Psoas muscle (tissue), 8 donors: Measurements from ENCODE around the gene IGSF9B. TPM values are rescaled to one million over a fixed set of nuclear protein-coding genes. Genes with fewer than 3 reads are reported as not detected.

Experiments
- ATAC-seq, 4 donors: fragments of 200-7000 bp; cut with Tn5 transposase; one replicate each; pipeline ENCODE4 v1.9.1; 2020; ENCODE audit warnings: moderate library complexity in 3 of 4, mild to moderate bottlenecking in 2 of 4
- DNase-seq, 2 donors: peaks; one replicate each; pipeline ENCODE4 v3.0.0-alpha.2; 2020
- H3K27ac ChIP-seq: fragments of 200-600 bp; one replicate; pipeline ENCODE4 v1.8.0; 2022
- H3K27me3 ChIP-seq, 3 donors: fragments of 200-600 bp in 1 of 3; one replicate each; pipeline versions ENCODE4 v1.6.1 to v1.8.0; 2013 to 2022; ENCODE audit warnings: low read length in 2 of 3, mild to moderate bottlenecking in 2 of 3, moderate library complexity in 1 of 3; ENCODE audit not compliant: insufficient read depth in 3 of 3
- H3K36me3 ChIP-seq, 2 donors: fragments of 200-600 bp in 1 of 2; one replicate each; pipeline versions ENCODE4 v1.6.1 to v1.8.0; 2013 to 2022; ENCODE audit warnings: low read depth in 1 of 2, mild to moderate bottlenecking in 1 of 2, moderate library complexity in 1 of 2; ENCODE audit not compliant: insufficient read depth in 1 of 2
- H3K4me1 ChIP-seq: fragments of 200-600 bp; one replicate; pipeline ENCODE4 v1.8.0; 2022
- H3K4me3 ChIP-seq: fragments of 200-600 bp; one replicate; pipeline ENCODE4 v1.8.0; 2022; ENCODE audit warnings: mild to moderate bottlenecking
- H3K9me3 ChIP-seq: fragments of 200-600 bp; one replicate; pipeline ENCODE4 v1.8.0; 2022
- WGBS, 3 donors: extraction: QIAGEN DNeasy Blood & Tissue Kit; methylation state at CpG; one replicate each; pipeline versions ENCODE4 v1.1.6 to v1.1.7; 2013; 5-methylcytosine and 5-hydroxymethylcytosine counted together
- intact Hi-C, 2 donors: fragments of 100-400 bp; cut with DNase I; formaldehyde crosslinking; loops; one replicate each; pipeline versions ENCODE4 v1.11.0 to v1.14.2; 2022
- polyA plus RNA-seq, 3 donors: library from polyadenylated mRNA; stranded (reverse); fragments of 200-250 nt; gene quantifications; one replicate each; pipeline ENCODE4 v1.2.3, GENCODE V29; 2013
- total RNA-seq, 4 donors: library from RNA; stranded (reverse); fragmentation: NEBNext Ultra II Directional in 2 of 4; extraction: Animal tissue kit (Norgen Biotek cat#: 25700) in 2 of 4; gene quantifications; one replicate each; pipeline versions ENCODE4 v1.2.1 to v1.2.4, GENCODE V29; 2021 to 2023
- TF ChIP-seq, protein P1 (sequence below): fragments of 200-600 bp; IDR thresholded peaks from one replicate; pipeline ENCODE4 v1.8.0; 2022; ENCODE audit warnings: antibody characterized with exemption
- donor health status: healthy with polysubstance abuse.
- donor health status: DM: no; HTN: no; CAD: no; lungs with moderate emphysema.
- donor health status: Bipolar disorder and iron deficiency.
- donor health status: healthy.
- donor health status: DM: yes; HTN: yes; CAD: no.
- donor health status: DM: no; HTN: no; CAD: no.
- donor health status: DM: no; HTN: no; CAD: no.
- donor health status: DM: yes; HTN: yes; CAD: no.

Gene IGSF9B
- total and polyA plus RNA-seq, 7 donors, result 0.56 to 3.4 (median 0.87) TPM

- TF ChIP-seq, protein P1, sequence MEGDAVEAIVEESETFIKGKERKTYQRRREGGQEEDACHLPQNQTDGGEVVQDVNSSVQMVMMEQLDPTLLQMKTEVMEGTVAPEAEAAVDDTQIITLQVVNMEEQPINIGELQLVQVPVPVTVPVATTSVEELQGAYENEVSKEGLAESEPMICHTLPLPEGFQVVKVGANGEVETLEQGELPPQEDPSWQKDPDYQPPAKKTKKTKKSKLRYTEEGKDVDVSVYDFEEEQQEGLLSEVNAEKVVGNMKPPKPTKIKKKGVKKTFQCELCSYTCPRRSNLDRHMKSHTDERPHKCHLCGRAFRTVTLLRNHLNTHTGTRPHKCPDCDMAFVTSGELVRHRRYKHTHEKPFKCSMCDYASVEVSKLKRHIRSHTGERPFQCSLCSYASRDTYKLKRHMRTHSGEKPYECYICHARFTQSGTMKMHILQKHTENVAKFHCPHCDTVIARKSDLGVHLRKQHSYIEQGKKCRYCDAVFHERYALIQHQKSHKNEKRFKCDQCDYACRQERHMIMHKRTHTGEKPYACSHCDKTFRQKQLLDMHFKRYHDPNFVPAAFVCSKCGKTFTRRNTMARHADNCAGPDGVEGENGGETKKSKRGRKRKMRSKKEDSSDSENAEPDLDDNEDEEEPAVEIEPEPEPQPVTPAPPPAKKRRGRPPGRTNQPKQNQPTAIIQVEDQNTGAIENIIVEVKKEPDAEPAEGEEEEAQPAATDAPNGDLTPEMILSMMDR, result no peak
Measured at GRCh38 chr11:133996671-133997070, 39.9 kb upstream of the IGSF9B start.

GRCh38 chr11:133995066-133995465 is 38.3 kb upstream of the IGSF9B start:
- Histone ChIP-seq H3K9me3 (no peaks in the 10 kb centered on the region), H3K27ac (no peak overlapping the region), H3K36me3 (no peaks in the 10 kb centered on the region), H3K4me3 (no peak overlapping the region), H3K4me1 (no peaks in the 10 kb centered on the region), H3K27me3 (no peaks in the 10 kb centered on the region)
- no peak for DNase-seq
- ATAC-seq, result no peak
- intact Hi-C loops, result no loop called here
- TF ChIP-seq, protein P1, result no peak
- WGBS, 3 donors, result 67 to 73% (median 72%) methylated on average over 8 of the region's 8 CpGs

More at GRCh38 chr11:133996671-133997070, 39.9 kb upstream of the IGSF9B start:
- no peaks in the 10 kb centered on the region for H3K4me1 ChIP-seq
- no peak for ATAC-seq
- intact Hi-C loops, result no loop called here
- no peak for DNase-seq
- no peaks in the 10 kb centered on the region for H3K9me3 ChIP-seq
- 65 to 71% (median 70%) methylated on average over 10 of the region's 10 CpGs for WGBS, 3 donors
- no peaks in the 10 kb centered on the region for H3K36me3 ChIP-seq
- H3K4me3 ChIP-seq, result no peak overlapping the region
- H3K27me3 ChIP-seq, result no peaks in the 10 kb centered on the region
- H3K27ac ChIP-seq, result no peak overlapping the region

DNA sequence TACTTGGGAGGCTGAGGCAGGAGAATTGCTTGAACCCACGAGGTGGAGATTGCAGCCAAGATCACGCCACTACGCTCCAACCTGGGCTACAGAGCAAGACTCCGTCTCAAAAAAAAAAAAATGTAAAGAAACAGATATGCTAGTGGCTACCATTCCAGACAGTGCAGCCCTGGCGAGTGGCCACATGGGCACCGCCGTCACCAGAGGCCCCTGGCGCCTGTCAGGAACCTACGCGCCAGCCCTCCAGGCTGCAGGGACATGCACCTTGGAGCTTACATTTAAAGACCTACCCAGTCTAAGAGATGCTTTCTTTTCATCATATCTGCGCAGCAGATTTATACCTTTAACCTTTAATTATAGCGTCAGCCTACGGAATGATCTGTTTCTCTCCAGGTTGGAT is 37.2 kb upstream of the IGSF9B start:
- intact Hi-C loops, result no loop called here
- no peak for DNase-seq
- H3K36me3 ChIP-seq, result no peaks in the 10 kb centered on the region

GRCh38 chr11:133993107-133993506 is 36.3 kb upstream of the IGSF9B start:
- intact Hi-C loops, result no loop called here
- Histone ChIP-seq H3K4me1 (peaks cover 12% of the 10 kb centered on the region), H3K9me3 (no peaks in the 10 kb centered on the region), H3K27me3 (no peaks in the 10 kb centered on the region), H3K4me3 (no peak overlapping the region), H3K36me3 (no peaks in the 10 kb centered on the region), H3K27ac (no peak overlapping the region)
- ATAC-seq (no peak), DNase-seq (no peak)
- WGBS, 3 donors, result 79 to 85% (median 81%) methylated on average over 7 of the region's 7 CpGs
- TF ChIP-seq, protein P1, result no peak

More for the DNA sequence above, 37.2 kb upstream of the IGSF9B start:
- H3K9me3 ChIP-seq, result no peaks in the 10 kb centered on the region
- no peak overlapping the region for H3K4me3 ChIP-seq
- H3K4me1 ChIP-seq, result peaks cover 7% of the 10 kb centered on the region
- no peak for ATAC-seq
- no peaks in the 10 kb centered on the region for H3K27me3 ChIP-seq
- no peak overlapping the region for H3K27ac ChIP-seq
- 88 to 96% (median 92%) methylated on average over 13 of the region's 13 CpGs for WGBS, 3 donors
- TF ChIP-seq, protein P1, result no peak

GRCh38 chr11:133992121-133992520 is 35.4 kb upstream of the IGSF9B start:
- TF ChIP-seq, protein P1, result no peak
- intact Hi-C loops, result no loop called here
- H3K9me3 ChIP-seq, result no peaks in the 10 kb centered on the region
- no peaks in the 10 kb centered on the region for H3K36me3 ChIP-seq
- no peaks in the 10 kb centered on the region for H3K27me3 ChIP-seq
- H3K4me3 ChIP-seq, result no peak overlapping the region
- H3K4me1 ChIP-seq, result peaks cover 18% of the 10 kb centered on the region
- 68 to 72% (median 69%) methylated on average over 4 of the region's 4 CpGs for WGBS, 3 donors
- no peak overlapping the region for H3K27ac ChIP-seq
- DNase-seq (no peak), ATAC-seq (no peak)
